Raji (cell line): Measurements from ENCODE around the gene ANKRD39.

Experiments used
- POLR2A ChIP-seq: IDR thresholded peaks from 2 replicates; pipeline ENCODE4 v1.6.1; 2011; ENCODE audit warnings: low read depth, low read length, control low read depth; ENCODE audit not compliant: insufficient read depth

Gene ANKRD39

GRCh38 chr2:96846825-96847224 is 11.0 kb downstream of the ANKRD39 start:
- TF ChIP-seq POLR2A, result no peak

- no peak for TF ChIP-seq POLR2A
Measured at GRCh38 chr2:96844405-96844808, 13.4 kb downstream of the ANKRD39 start.

GRCh38 chr2:96843538-96844268 is 14.1 kb downstream of the ANKRD39 start, which contains the start of gene ANKRD23:
Gene ANKRD23, minus strand, starts transcription at chr2:96844021. Its CDS starts 29 bp downstream, at chr2:96843992.
- TF ChIP-seq POLR2A, result no peak

- no peak for TF ChIP-seq POLR2A
Measured at GRCh38 chr2:96842600-96842999, 15.2 kb downstream of the ANKRD39 start.

GRCh38 chr2:96841701-96842495 is 15.9 kb downstream of the ANKRD39 start:
- TF ChIP-seq POLR2A, result no peak

GRCh38 chr2:96839875-96840850 is 17.7 kb downstream of the ANKRD39 start:
- no peak for TF ChIP-seq POLR2A

GRCh38 chr2:96839293-96839874 is 18.4 kb downstream of the ANKRD39 start:
- TF ChIP-seq POLR2A, result no peak

GRCh38 chr2:96838345-96839292 is 19.2 kb downstream of the ANKRD39 start:
- TF ChIP-seq POLR2A, result no peak

- no peak for TF ChIP-seq POLR2A
Measured at GRCh38 chr2:96837575-96837974, 20.2 kb downstream of the ANKRD39 start.

GRCh38 chr2:96835830-96836229 is 22.0 kb downstream of the ANKRD39 start:
- TF ChIP-seq POLR2A, result no peak

GRCh38 chr2:96832754-96833507 is 24.9 kb downstream of the ANKRD39 start:
- no peak for TF ChIP-seq POLR2A

- TF ChIP-seq POLR2A, result no peak
Measured at GRCh38 chr2:96832408-96832753, 25.4 kb downstream of the ANKRD39 start.

- TF ChIP-seq POLR2A, result no peak
Measured at GRCh38 chr2:96831679-96832078, 26.1 kb downstream of the ANKRD39 start.
